ENCODE measurements around the gene PNISR.
A peak's percentile ranks its signal among the peaks of the same experiment; 100 is the strongest.

- TF ChIP-seq EZH2phosphoT487 (IDR thresholded peaks at IDR 0.05) = no peak
- TF ChIP-seq, protein P1, sequence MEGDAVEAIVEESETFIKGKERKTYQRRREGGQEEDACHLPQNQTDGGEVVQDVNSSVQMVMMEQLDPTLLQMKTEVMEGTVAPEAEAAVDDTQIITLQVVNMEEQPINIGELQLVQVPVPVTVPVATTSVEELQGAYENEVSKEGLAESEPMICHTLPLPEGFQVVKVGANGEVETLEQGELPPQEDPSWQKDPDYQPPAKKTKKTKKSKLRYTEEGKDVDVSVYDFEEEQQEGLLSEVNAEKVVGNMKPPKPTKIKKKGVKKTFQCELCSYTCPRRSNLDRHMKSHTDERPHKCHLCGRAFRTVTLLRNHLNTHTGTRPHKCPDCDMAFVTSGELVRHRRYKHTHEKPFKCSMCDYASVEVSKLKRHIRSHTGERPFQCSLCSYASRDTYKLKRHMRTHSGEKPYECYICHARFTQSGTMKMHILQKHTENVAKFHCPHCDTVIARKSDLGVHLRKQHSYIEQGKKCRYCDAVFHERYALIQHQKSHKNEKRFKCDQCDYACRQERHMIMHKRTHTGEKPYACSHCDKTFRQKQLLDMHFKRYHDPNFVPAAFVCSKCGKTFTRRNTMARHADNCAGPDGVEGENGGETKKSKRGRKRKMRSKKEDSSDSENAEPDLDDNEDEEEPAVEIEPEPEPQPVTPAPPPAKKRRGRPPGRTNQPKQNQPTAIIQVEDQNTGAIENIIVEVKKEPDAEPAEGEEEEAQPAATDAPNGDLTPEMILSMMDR (IDR thresholded peaks at IDR 0.05) = peak; percentile 41
- peak; percentile 71 for TF ChIP-seq EZH2 (IDR thresholded peaks at IDR 0.05)
These were observed 75.7 kb downstream of the PNISR start, which contains the start of gene FAXC for GRCh38 chr6:99349171-99350141.
